Activated gamma-delta T cell treated with Interleukin-2 at 50 U/mL for 16 hours (primary cell): ENCODE results near the gene TMEM203.

Source experiments
- DNase-seq: peaks from one replicate; pipeline ENCODE4 v3.0.0-alpha.2; 2020

TMEM203 gene

GRCh38 chr9:137163365-137163715 lies 42.1 kb downstream of the TMEM203 start:
- DNase-seq: no peak

GRCh38 chr9:137162505-137163364 lies 42.7 kb downstream of the TMEM203 start:
- no peak for DNase-seq

DNA sequence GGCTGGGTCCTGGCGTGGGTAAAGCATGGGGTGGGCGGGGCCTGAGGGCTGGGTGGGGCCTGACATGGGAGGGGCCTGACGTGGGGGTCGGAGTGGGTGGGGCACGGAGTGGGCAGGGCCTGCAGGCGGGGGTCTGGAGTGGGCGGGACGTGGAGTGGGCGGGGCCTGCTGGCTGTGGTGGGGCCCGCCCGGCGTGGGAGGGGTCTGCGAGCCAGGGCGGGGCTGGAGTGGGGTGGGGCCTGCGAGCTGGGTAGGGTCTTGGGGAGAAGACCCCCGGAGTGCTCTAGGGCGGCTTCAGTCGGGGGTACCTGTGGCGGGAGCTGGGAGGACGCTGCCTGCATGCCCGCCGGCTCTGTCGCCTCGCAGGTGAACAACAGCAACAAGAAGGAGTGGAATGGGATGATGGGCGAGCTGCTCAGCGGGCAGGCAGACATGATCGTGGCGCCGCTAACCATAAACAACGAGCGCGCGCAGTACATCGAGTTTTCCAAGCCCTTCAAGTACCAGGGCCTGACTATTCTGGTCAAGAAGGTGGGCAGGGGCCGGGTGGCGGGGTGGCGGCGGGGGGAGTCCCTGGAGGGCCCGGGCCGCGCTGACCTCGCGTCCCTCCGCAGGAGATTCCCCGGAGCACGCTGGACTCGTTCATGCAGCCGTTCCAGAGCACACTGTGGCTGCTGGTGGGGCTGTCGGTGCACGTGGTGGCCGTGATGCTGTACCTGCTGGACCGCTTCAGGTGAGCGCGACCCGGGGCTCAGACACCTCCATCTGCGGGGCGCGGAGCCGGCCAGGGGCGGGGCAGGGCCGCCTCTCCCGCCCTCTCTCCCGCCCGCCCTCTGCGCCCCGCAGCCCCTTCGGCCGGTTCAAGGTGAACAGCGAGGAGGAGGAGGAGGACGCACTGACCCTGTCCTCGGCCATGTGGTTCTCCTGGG lies 43.6 kb downstream of the TMEM203 start:
- DNase-seq: no peak

GRCh38 chr9:137160716-137161557 lies 44.5 kb downstream of the TMEM203 start:
- DNase-seq: no peak

DNA sequence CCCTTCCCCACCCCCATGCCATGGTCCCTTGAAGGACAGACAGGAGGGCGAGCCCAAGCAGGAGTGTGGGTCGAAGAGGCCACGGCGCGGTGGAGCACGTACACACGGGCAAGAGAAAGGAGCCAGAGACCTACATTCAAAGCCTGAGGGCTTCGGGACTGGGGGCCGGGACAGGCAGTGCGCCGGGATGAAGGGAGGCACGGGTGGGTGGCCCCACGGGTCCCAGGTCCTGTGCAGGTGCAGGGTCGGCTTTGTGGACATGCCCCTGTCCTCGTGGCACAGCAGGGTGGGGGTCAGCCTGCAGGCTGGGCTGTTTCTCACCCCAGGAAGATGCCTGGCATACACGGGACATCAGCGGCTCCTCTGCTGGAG lies 45.4 kb downstream of the TMEM203 start:
- DNase-seq: no peak

DNA sequence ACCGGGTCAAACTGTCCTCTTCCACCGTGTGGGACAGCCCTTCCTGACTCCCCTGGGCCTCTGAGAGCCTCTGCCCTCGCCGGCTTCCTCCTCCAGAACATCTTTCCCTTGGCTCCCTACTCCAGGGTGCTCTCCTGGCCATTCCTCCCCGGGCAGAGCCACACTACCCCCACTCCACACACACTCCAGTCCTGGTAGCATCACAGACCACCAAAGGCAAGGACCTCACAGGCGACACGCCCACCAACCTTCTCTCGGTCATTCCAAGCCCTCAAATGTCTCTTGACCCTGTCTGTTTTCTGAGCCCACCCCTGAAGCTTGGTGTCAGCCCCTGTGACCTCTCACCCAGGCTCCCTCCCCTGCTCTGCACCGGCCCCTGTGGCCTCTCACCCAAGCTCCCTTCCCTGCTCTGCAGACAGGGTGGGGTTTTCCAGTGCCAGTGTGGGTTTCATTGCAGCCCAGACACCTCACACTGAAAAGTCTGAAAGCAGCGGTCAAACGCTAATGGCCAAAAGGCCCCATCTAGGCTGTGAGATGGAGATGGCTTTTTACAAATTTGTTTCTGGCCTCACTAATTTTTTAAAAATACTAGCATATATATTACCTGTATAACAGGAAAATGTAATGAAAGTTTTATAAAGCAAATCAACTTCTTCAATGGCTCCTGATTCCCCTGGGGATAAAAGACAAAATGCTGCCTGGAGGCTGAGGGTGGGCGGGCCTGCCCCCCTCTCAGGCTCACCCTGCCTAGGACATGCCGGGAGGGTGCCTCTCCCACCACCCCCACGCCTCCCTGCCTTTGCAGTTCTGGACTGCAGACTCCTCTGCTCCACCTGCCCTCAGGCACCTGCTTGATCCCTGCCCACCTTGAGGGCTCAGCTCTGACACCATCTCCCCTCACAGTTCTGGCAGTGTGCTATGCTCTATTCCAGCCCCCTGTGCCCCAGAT lies 46.1 kb downstream of the TMEM203 start:
- no peak for DNase-seq

DNA sequence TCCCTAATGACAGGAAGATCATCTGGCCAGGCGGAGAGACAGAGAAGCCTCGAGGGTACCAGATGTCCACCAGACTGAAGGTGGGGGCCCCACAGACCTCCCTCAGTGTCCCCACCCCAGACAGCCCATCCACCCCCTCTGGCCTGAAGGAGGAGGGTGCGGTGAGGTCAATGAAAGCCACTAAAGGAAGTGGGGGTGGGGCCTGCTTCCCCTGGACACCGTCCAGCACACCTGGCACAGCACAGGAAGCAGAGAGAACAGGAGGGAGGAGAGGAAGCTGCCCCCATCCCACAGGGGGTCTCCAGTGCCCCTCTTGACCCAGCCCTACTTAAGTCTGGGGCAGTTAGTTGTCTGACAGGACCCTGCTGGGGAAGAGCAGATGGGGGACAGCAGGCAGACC lies 46.8 kb downstream of the TMEM203 start:
- no peak for DNase-seq

DNA sequence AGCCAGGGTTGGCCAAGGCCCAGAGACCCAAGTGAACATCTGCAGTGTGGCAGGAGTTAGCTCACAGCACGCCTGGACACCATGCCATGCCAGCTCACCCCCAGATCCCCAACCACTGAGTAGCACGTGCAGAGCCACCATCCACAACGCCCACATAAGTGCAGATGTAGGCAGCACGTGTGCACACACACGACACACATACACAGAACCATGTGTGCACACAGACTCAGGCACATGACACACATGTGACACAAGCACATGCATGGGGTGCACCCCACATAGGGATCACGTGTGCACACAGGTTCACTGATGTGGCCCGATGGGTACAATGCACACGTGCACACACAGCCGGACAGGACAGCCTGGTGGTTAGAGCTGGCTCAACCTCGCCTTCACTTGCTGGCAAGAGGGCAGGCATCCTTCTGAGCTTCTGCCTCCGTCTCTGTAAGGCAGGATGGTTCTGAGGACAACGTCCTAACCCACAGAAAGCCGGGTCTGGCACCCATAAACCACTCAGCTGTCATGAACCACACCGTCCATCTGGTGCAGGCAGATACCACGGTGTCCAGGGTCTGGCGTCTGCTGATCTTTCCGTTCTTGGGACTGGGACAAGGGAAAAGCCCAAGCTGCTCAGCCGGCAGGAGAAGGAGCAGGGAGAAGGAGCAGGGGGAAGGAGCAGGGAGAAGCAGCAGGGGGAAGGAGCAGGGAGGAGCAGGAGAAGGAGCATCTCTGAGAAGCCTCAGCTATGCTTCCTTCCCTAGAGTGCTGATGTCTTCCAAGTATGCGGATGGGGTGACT lies 47.6 kb downstream of the TMEM203 start:
- DNase-seq: no peak

- peak; percentile 45 for DNase-seq
Measured at GRCh38 chr9:137156567-137157375, 48.7 kb downstream of the TMEM203 start.
